Activated naive CD4-positive, alpha-beta T cell treated with anti-CD3 and anti-CD28 coated beads, Interleukin-2, amount 50 U/mL, for 16 hours (primary cell): ENCODE data around the gene PTPRQ.

Experiments used
- DNase-seq: peaks from one replicate; pipeline ENCODE4 v3.0.0-alpha.2; 2020

Gene PTPRQ

DNA sequence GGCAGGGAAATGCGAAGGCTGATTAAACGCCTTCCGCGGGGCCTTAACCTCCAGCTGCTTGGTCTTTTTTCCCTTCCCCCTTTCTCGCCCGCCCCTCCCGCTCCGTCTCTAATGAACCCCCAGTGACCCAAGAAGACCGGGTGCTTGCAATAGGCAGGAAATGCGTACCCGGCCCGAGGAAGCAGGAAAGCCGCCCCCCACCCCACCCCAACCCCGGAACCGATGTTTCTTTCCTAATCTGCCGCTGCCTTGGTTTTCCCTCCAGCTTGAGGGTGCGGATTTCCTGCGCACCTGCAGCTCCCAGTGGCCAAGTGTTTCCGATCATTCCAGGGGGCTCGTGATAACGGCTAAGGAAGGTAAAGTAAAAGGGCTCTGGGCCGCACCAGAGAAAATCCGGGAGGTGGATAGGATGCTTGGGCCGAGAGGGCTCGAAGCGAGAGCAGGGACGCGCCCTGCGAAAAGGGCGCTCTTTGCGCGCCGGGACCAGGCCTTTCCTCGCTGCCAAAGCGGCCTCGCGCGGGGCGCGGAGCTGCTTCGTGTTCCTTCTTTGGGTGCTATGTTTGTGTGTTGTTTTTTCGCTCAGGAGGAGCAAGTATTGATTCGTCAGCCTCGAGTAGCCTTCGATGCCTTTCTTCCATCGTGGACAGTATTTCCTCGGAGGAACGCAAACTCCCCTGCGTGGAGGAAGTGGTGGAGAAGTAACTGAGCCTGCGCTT, 264.4 kb downstream of the PTPRQ start:
- DNase-seq, result no peak

DNA sequence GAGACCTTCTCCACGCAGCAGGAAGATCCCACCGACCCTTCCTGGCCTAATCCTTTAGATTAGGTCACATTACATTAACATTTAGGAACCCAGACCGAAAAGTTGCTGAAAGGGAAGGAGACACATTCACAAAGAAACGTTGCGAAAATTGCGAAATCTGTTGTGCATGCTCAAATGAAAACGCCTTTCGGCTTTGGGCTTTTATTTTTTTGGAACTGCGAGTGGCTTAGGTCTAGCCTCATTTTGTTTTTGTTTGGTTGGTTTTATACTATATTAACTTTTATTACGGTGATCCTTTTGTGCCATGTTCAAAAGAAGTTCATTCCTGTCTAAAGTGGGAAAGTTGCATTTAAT, 264.9 kb downstream of the PTPRQ start:
- no peak for DNase-seq

DNA sequence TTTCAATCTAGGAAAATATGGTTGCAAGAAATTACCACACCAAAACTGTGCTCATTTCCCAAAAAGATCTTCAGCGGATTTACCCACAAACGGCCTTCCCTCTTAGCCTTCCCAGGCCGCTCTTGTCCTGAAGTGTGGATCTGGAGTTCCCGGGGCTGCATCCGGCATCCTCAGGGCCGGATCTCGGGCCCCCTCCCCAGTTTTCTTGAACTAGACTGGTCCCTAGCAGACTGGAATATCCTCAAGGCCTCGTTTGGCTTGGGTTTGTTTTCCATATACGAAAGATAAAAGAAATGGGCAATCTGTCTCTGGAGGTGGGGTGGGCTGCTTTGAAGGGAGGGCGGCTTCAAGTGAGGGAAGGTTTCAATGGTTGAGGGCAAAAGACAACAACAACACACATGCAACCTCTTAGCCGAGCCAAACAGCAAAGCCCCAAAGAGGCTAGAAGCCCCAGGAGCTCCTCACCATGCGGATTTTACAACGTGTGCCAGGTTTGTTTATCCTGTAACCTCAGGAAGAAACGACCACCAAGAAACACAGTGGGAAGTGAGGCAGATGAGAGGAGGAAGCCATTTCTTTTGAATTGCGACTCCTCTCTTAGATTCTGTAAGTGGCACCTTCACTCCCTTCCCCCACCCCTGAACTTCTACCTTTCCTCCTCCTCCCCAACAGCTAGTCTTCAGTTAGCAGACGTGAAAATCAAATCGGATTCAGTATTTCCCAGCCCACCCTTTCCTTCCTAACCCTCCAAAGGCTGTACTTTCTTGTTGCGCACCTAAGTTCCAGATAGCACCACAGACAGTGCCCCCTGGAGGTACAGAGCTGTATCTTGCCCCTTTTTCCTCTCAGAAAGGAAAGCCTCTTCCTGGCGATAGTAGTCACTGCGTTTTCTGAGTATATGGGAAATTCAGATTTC, 266.0 kb downstream of the PTPRQ start:
- no peak for DNase-seq

DNA sequence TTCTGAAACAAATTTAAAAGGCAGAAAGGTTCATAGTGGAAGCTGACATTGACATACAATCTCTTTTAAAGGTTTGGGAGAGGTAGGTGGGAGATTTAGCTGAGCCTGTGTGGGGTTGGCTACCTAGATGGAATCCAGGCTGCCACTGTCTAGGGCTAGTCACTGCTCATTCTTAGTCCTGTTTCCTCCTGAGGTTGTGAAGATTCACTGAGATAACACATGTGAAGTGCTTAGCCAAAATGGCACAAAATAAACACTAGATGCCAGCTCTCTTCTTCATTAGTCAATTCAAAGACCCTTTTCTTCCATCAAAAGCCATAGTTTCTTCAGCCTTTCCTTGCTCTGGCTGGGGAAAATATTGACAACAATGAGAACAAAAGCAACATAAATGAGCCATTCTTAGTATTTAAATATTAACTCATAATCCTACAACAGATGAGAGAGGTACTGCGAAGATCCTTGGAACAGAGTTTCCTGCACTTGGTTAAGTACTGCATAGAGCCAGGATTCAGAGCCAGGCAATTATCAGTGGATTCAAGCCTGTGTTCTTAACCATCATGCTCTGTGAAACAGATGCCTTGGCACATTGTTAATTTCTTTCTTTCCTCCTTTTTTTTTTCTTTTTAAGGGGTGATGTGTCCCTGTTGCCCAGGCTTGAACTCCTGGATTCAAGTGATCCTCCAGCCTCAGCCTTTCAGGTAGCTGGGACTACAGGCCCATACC, 266.9 kb downstream of the PTPRQ start:
- no peak for DNase-seq

DNA sequence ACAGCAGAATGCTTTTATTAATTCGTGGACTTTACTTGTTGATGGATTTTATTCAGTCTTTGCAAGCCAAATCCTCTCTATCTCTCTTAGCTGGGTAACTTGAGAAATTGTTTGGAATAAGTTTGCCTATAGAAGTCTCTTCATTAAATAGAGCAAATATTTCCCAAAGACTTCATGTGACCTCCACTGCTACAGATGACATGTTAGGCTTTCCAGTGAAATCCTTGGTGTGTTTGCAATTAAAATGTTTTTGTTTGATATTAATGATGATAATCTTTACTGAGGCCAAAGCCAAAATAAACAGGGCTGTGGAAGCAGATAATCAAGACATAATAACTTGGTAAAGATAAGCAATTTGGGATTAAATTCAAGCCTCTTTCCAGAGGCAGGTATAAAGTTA, 267.8 kb downstream of the PTPRQ start:
- no peak for DNase-seq

DNA sequence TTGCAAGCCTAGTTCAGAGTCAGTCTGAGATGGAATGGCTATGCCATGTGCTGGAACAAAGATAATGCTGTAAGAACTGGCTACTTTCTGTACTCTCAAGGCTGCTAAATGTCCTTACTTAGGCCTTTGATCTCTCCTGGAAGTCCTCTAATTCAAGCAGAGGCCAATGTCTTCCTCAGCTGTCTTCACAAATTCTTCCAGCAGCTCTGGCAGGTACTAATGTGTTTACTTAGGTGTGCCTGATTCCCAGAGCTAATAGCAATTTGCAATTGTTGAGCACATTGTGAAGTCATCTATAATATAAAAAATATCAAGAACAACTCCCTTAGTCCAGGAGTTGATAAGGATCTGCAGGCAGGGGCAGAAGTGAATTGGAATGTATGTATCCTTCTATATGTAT, 268.8 kb downstream of the PTPRQ start:
- DNase-seq, result no peak

DNA sequence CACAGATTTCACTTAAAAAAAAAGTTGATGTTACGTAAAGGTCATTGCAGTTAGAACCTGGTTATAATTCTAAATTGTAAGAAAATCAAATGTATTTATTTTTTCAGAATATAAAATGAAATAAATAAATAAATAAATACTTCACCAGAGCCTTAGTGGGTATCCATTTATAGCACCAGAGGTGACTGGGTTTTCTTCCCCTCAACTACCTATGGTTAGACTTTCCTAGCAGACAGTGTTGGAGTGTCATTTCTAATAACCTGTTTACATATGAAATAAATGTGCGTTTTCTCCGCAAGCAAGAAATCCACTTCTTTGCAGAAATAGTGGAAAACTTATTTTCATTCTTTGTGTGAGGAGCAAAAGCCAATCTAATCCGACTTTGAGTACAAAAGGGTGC, 269.4 kb downstream of the PTPRQ start:
- DNase-seq, result no peak

DNA sequence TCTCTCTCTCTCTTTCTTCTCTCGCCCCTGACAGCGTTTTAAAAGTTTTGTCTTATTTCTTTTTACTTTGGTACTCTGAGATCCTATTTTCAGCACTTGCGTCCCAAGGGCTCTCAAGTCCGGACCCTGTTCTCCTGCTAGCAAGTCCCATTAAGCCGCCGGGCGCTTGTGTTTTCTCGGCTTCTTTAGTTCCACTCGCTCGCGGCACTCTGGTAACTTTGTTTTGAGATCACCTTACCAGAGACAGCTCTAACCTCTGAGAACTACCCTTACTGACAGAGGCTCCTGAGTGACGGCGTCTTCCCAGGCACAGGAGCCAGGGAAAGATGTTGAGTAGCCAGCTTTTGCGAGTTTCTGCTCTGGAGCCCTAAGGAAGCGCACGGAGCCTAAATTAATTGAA, 270.0 kb downstream of the PTPRQ start:
- DNase-seq, result no peak

DNA sequence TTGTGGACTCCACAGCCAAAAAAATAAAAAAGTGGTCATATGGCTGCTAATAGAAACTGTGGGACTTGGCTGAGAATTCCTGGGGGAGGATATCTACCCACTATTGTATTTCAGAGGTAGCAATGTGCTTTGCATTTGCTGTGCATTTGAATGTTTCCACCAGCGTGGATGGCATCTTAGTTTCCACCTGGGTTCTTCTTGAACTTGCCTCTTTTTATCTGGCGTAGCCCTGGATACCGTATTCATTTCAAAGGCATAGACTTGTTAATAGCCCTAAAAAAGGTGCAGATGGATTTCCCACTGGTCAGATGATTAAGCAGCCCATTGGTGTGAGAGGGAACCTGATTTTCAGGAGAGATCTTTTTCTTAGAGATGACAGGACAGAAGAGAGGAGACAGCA, 270.8 kb downstream of the PTPRQ start:
- no peak for DNase-seq

DNA sequence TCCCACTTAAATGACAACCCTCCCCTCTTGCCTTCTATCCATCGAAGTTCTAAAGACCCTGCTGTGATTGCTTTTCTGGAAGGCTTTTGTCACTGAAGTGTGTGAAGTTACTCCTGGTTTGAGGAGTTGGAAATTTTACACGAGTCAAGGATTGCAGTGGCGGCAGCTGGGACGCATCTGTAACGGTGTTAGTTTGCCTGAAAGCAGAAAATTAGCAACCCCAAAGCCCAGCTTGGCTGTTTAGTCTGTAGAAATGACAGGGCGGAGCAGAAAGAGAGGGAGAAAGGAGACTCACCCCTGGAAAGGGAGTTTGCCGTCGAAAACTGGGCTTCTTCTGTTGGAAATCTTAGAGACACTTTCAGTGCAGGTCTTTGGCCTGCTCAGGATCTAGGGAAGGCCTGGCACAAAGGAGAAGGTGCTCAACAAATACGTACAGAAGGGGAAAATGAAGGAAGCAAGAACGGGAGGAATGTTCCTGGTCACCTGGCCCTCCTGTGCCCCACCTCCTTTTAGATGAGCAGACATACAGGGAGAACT, 271.7 kb downstream of the PTPRQ start:
- DNase-seq, result no peak

DNA sequence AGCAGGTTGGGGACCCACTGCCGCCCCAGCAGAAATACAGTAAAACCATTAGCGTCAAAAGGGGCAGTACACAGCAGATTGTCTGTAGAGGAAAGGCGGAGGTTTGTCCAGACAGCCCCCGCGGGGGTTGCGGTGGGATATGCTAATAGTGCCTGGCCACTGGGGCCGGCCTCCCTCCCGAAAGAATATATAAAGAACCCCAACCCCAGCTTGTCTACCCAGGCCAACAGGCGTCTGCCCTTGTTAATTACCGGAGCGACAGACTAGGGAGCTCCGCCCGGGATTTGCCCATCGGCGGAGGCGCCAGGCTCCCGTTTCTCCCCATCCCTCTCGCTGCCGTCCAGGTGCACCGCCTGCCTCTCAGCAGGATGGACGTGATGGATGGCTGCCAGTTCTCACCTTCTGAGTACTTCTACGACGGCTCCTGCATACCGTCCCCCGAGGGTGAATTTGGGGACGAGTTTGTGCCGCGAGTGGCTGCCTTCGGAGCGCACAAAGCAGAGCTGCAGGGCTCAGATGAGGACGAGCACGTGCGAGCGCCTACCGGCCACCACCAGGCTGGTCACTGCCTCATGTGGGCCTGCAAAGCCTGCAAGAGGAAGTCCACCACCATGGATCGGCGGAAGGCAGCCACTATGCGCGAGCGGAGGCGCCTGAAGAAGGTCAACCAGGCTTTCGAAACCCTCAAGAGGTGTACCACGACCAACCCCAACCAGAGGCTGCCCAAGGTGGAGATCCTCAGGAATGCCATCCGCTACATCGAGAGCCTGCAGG, 272.8 kb downstream of the PTPRQ start, which contains the start of gene MYF5:
Gene MYF5, plus strand, starts transcription at position 217 of the 774 bp plus-strand sequence. Its CDS starts 152 bp downstream, at position 369.
- DNase-seq, result no peak

DNA sequence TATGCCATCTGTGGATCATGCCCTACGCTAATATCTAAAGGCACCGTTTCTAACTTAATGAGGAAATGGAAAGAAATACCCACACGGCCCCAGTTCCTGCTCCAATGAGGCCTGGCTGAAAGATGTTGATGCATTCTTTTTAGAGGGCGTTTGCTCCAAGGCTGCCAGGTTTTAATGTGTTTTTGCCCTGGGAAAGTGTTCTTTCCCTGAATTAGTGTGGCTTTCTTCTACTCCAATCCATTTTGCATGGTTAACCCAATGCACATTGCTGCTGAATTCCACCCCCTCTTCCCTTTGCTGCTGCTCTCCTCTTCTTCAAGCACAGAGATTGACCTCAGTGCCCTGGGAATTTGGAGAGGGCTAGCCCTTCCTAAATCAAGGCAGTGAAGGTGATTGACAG, 273.8 kb downstream of the PTPRQ start:
- no peak for DNase-seq

DNA sequence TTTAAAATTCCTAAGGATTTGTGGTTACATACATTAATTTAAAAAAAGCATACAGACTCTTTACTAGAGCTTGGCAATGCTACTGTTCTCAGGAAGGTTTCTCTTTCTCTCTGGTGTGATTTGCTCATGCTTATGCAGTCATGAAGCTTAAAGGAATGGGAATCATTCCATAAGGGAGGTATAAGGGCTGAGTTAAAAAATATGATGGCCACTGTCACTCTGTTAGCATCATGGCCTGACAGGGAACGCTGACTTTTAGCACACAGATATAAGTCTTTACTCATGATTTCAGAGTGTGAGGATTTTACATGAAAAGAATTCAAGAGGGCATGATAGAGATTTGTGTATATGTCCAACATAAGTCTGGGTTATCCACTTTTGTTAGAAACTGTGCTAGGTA, 276.5 kb downstream of the PTPRQ start:
- no peak for DNase-seq

DNA sequence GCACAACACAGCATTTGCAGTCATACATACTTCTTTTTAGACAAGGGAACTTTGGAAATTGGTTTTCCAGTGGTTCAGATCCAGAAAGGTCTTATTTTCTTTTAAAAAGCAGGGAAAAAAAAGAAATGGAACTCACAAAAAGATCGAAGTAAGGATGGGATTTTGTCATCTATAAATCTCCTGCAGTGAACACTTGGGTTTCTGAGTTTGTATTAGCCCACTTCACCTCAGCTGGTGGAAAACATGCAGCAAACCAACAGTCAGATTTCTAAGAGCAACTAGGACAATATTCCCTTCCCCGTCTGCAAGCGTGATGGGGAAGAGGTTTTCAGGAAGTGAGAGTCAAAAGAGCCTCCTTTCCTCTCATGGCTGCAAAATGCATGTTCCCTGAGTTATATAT, 277.3 kb downstream of the PTPRQ start:
- no peak for DNase-seq
